AG04450 (cell line): Measurements from ENCODE around the gene MBOAT1. TPM values are rescaled to one million over a fixed set of nuclear protein-coding genes. Genes with fewer than 3 reads are reported as not detected.

Experiments used
- CTCF ChIA-PET: fragments of 300-600, 350-600 bp; formaldehyde crosslinking; extraction: SDS; loops from one replicate; lab custom pipeline; 2022; ENCODE audit warnings: antibody characterized with exemption, inconsistent platforms; lab: Charles Lee
- POLR2A ChIA-PET: fragments of 350-600 bp; formaldehyde crosslinking; extraction: SDS; loops from one replicate; lab custom pipeline; 2021; ENCODE audit warnings: antibody characterized with exemption, inconsistent platforms; lab: Yijun Ruan, JAX
- DNase-seq: peaks from one replicate; pipeline ENCODE4 v3.0.0-alpha.2; 2011; ENCODE audit warnings: low read depth, low spot score
- H3K27ac ChIP-seq: one replicate; pipeline ENCODE4 v1.5.1; 2012; ENCODE audit warnings: low read depth, low read length, control low read depth
- H3K27me3 ChIP-seq: one replicate; pipeline ENCODE4 v1.6.0; 2012; ENCODE audit warnings: low read length; ENCODE audit not compliant: control insufficient read depth, insufficient read depth
- H3K4me3 ChIP-seq: 2 replicates; pipeline ENCODE4 v1.5.1; 2011; ENCODE audit warnings: mild to moderate bottlenecking, low read depth, low read length, control low read depth
- H3K9me3 ChIP-seq: 2 replicates; pipeline ENCODE4 v1.5.1; 2012; ENCODE audit warnings: low read length; ENCODE audit not compliant: control insufficient read depth, insufficient read depth
- polyA plus RNA-seq: library from polyadenylated mRNA; depleted of rRNA; stranded (reverse); fragments of >200 nt; gene quantifications from 2 replicates; pipeline ENCODE4 v1.2.3, GENCODE V29; 2011
- TF ChIP-seq, protein P1 (sequence below): IDR thresholded peaks from 2 replicates; pipeline ENCODE4 v1.5.1; 2011; ENCODE audit warnings: low read depth, low read length, control low read depth, inconsistent platforms

Gene MBOAT1
- polyA plus RNA-seq, 1 experiment: 2.1 TPM

DNA sequence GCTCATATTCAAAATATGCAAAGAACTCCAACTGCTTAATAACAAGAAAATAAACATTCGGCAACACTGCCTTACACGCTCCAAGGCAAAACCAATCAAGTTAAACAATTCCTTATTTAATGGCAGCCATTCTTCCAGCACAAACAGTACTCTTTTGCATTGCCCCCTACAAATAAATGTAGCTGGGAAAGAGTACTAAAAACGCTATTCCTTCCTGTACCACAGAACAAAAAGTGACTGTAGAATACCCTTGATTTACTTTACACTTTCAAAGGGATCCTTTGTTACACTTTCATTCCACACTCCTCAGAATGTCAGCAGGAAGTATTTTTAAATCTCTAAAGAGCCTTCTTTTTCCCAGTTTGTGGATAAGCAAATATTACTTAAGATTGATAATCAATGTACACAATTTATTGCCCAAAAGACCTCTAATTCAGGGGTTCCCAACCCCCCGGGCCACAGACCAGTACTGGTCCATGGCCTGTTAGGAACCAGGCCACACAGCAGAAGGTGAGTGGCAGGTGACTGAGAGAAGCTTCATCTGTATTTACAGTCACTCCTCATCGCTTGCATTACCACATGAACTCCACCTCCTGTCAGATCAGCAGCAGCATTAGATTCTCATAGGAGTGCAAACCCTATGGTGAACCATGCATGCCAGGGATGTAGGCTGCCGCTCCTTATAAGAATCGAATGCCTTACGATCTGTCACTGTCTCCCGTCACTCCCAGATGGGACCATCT is 51.6 kb downstream of the MBOAT1 start:
- Histone ChIP-seq H3K4me3 (no peak overlapping the region), H3K9me3 (no peaks in the 10 kb centered on the region), H3K27ac (no peak overlapping the region), H3K27me3 (no peaks in the 10 kb centered on the region)
- TF ChIP-seq, protein P1, sequence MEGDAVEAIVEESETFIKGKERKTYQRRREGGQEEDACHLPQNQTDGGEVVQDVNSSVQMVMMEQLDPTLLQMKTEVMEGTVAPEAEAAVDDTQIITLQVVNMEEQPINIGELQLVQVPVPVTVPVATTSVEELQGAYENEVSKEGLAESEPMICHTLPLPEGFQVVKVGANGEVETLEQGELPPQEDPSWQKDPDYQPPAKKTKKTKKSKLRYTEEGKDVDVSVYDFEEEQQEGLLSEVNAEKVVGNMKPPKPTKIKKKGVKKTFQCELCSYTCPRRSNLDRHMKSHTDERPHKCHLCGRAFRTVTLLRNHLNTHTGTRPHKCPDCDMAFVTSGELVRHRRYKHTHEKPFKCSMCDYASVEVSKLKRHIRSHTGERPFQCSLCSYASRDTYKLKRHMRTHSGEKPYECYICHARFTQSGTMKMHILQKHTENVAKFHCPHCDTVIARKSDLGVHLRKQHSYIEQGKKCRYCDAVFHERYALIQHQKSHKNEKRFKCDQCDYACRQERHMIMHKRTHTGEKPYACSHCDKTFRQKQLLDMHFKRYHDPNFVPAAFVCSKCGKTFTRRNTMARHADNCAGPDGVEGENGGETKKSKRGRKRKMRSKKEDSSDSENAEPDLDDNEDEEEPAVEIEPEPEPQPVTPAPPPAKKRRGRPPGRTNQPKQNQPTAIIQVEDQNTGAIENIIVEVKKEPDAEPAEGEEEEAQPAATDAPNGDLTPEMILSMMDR: no peak
- DNase-seq: no peak
- CTCF ChIA-PET: interaction anchor here (3.7 kb wide), 1 partner anchor 34 kb away, joined by 15 read pairs; no protein-coding TSS in a partner anchor
- POLR2A ChIA-PET: no interaction called here

DNA sequence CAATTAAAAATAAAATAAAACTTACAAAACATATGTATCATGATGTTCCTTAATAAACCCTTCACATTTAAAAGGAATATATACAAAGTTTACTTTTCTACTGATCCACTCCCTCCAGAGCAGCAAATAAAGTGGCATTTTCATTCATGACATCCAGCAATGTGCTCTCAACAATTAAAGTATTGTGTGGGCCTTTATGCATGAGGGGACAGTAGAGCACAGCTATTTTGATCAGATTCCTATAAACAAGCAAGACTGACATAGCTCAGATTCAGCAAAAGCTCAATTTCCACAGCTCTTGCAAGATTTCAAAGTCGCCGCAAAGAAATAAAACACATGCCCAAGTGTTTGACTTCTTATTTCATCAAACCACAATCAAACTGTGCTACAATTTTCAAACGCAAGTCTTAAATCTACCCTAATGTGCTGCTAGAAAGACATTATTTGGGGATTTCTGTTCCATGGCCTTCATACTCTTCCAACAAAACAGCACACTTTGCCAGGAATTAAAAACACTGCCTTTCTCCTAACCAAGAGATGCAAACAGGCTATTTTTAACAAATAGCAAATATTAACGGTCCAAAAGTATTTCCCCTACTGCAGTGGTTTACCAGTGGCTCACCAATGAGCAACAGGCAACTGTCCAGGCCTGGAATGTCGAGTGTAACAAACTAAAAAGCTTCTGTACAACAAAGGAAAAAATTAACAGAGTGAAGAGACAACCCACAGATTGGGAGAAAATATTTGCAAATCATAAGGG is 52.3 kb downstream of the MBOAT1 start:
- TF ChIP-seq, protein P1: no peak
- no peaks in the 10 kb centered on the region for H3K9me3 ChIP-seq
- DNase-seq: no peak
- H3K27ac ChIP-seq: no peak overlapping the region
- POLR2A ChIA-PET: no interaction called here
- no peaks in the 10 kb centered on the region for H3K27me3 ChIP-seq
- H3K4me3 ChIP-seq: no peak overlapping the region
- CTCF ChIA-PET: interaction anchor here (3.7 kb wide), 1 partner anchor 33 kb away, joined by 15 read pairs; no protein-coding TSS in a partner anchor

GRCh38 chr6:20159098-20159497 is 53.2 kb downstream of the MBOAT1 start:
- CTCF ChIA-PET: no interaction called here
- TF ChIP-seq, protein P1: no peak
- H3K27ac ChIP-seq: no peak overlapping the region

GRCh38 chr6:20158676-20159075 is 53.6 kb downstream of the MBOAT1 start:
- no peak overlapping the region for H3K27ac ChIP-seq

More at GRCh38 chr6:20159098-20159497, 53.2 kb downstream of the MBOAT1 start:
- no peak overlapping the region for H3K4me3 ChIP-seq
- H3K9me3 ChIP-seq: no peaks in the 10 kb centered on the region
- POLR2A ChIA-PET: no interaction called here
- no peak for DNase-seq
- H3K27me3 ChIP-seq: no peaks in the 10 kb centered on the region

More at GRCh38 chr6:20158676-20159075, 53.6 kb downstream of the MBOAT1 start:
- no peaks in the 10 kb centered on the region for H3K27me3 ChIP-seq
- ChIA-PET POLR2A (no interaction called here), CTCF (no interaction called here)
- TF ChIP-seq, protein P1: no peak
- no peak overlapping the region for H3K4me3 ChIP-seq
- no peak for DNase-seq
- H3K9me3 ChIP-seq: no peaks in the 10 kb centered on the region
